A172 (cell line): Measurements from ENCODE around the gene OR11H12. TPM values are rescaled to one million over a fixed set of nuclear protein-coding genes. Genes with fewer than 3 reads are reported as not detected.
"Not testable (repeated sequence)": the region's sequence is repeated elsewhere in the genome, so short reads cannot be mapped to it uniquely, and the experiment has no call there.

ENCODE experiments used
- DNase-seq: peaks from one replicate; pipeline ENCODE4 v3.0.0-alpha.2; 2015; ENCODE audit warnings: low spot score
- total RNA-seq: library from RNA; depleted of rRNA; stranded (reverse); fragments of >200 nt; shearing (Covaris generic); gene quantifications from 2 replicates; pipeline ENCODE4 v1.2.3, GENCODE V29; 2014; rRNA removed

The OR11H12 gene
- not detected in 2 replicates for total RNA-seq

- DNase-seq = not testable (repeated sequence)
Measured at GRCh38 chr14:18600817-18601216, at the start of gene OR11H12. Gene OR11H12, plus strand, starts transcription at chr14:18601117. Its CDS starts 0 bp downstream, at chr14:18601117.

DNA sequence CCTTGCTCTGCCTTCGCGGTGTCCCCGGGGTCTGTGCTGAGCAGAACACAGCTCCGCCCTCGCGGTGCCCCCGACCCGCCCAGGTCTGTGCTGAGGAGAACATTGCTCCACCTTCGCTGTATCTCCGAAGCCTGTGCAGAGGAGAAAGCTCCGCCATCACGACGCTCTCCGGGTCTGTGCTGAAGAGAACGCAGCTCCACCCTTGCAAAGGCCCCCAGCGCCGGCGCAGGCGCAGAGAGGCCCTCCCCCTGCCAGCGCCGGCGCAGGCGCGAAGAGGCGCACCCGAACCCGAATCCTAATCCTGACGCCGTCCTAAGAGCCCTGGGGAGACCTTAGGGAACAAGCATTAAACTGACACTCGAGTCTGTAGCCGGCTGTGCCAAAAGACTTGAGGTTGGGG lies 18.0 kb upstream of the OR11H12 start:
- DNase-seq = not testable (repeated sequence)

- not testable (repeated sequence) for DNase-seq
Measured at GRCh38 chr14:18626610-18627213, 25.8 kb downstream of the OR11H12 start.

DNA sequence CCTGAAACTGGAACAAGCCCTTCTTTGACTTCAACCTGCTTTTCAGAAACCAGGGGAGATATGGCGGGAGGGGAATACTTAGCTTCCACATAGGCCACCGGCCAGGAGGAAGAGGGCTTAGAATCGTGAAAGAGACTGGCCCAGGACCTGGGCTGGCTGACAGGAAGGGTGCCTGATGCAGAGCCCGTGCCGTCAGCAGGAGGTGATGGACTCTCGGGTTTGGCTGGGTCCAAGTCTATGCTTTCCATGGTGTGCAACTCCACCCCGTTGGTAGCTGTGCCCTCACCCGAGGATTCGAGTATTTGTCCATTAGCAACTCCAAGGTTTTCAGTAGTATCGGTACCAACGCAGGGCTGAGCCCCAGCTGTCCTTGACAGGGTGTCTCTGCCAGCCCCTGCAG lies 35.1 kb downstream of the OR11H12 start:
- DNase-seq = not testable (repeated sequence)

GRCh38 chr14:18638032-18638431 lies 37.1 kb downstream of the OR11H12 start:
- DNase-seq = not testable (repeated sequence)

- not testable (repeated sequence) for DNase-seq
Measured at GRCh38 chr14:18638785-18639184, 37.9 kb downstream of the OR11H12 start.

GRCh38 chr14:18646075-18646730 lies 45.3 kb downstream of the OR11H12 start:
- not testable (repeated sequence) for DNase-seq
